Urinary bladder (tissue), 4 donors: ENCODE measurements around the gene JARID2. TPM values are rescaled to one million over a fixed set of nuclear protein-coding genes. Genes with fewer than 3 reads are reported as not detected.
A peak's percentile ranks its signal among the peaks of the same experiment; 100 is the strongest.

ENCODE experiments used
- DNase-seq: peaks from one replicate; pipeline ENCODE4 v3.0.0-alpha.2; 2015; ENCODE audit errors: extremely low spot score
- H3K27ac ChIP-seq: one replicate; pipeline ENCODE4 v1.5.1; 2013; ENCODE audit warnings: low read depth, mild to moderate bottlenecking, moderate library complexity
- H3K36me3 ChIP-seq: one replicate; pipeline ENCODE4 v1.6.1; 2013; ENCODE audit warnings: mild to moderate bottlenecking, moderate library complexity; ENCODE audit not compliant: insufficient read depth
- H3K4me1 ChIP-seq: one replicate; pipeline ENCODE4 v1.6.1; 2013; ENCODE audit warnings: mild to moderate bottlenecking, moderate library complexity; ENCODE audit not compliant: insufficient read depth
- H3K4me3 ChIP-seq: one replicate; pipeline ENCODE4 v1.5.1; 2013; ENCODE audit warnings: low read depth, low read length
- WGBS: extraction: QIAGEN DNeasy Blood & Tissue Kit; methylation state at CpG from one replicate; pipeline ENCODE4 v1.1.7; 2013; 5-methylcytosine and 5-hydroxymethylcytosine counted together
- polyA plus RNA-seq: library from polyadenylated mRNA; stranded (reverse); fragments of 200-250 nt; gene quantifications from one replicate; pipeline ENCODE4 v1.2.3, GENCODE V29; 2013
- total RNA-seq: library from RNA; depleted of rRNA; stranded (reverse); fragments of >200 nt; gene quantifications from one replicate; pipeline ENCODE4 v1.2.3, GENCODE V29; 2014
- donor health status: healthy with polysubstance abuse.
- donor health status: healthy.

JARID2 gene
- total and polyA plus RNA-seq, 2 donors, result 5.5 to 11.9 TPM

GRCh38 chr6:15364401-15365037 lies 118.7 kb downstream of the JARID2 start:
- WGBS, result 76% methylated on average over 6 of the region's 6 CpGs
- no peaks in the 10 kb centered on the region for H3K4me1 ChIP-seq
- no peak for DNase-seq
- no peaks in the 10 kb centered on the region for H3K36me3 ChIP-seq
- H3K4me3 ChIP-seq, result no peak overlapping the region
- no peak overlapping the region for H3K27ac ChIP-seq

- peak; percentile 73 for DNase-seq
- Histone ChIP-seq H3K27ac (no peak overlapping the region), H3K36me3 (no peaks in the 10 kb centered on the region), H3K4me3 (no peak overlapping the region), H3K4me1 (no peaks in the 10 kb centered on the region)
- WGBS, result 9% methylated on average over 13 of the region's 13 CpGs
Measured at GRCh38 chr6:15365273-15365687, 119.4 kb downstream of the JARID2 start.

GRCh38 chr6:15366003-15366535 lies 120.2 kb downstream of the JARID2 start:
- H3K36me3 ChIP-seq, result no peaks in the 10 kb centered on the region
- H3K4me1 ChIP-seq, result no peaks in the 10 kb centered on the region
- H3K4me3 ChIP-seq, result no peak overlapping the region
- 36% methylated on average over 6 of the region's 6 CpGs for WGBS
- H3K27ac ChIP-seq, result no peak overlapping the region
- no peak for DNase-seq

- 67% methylated on average over 2 of the region's 2 CpGs for WGBS
- no peaks in the 10 kb centered on the region for H3K4me1 ChIP-seq
Measured at GRCh38 chr6:15366879-15367278, 121.0 kb downstream of the JARID2 start.

GRCh38 chr6:15368186-15368585 lies 122.3 kb downstream of the JARID2 start:
- Histone ChIP-seq H3K4me1 (no peaks in the 10 kb centered on the region), H3K27ac (no peak overlapping the region), H3K4me3 (no peak overlapping the region), H3K36me3 (no peaks in the 10 kb centered on the region)
- DNase-seq, result no peak

More at GRCh38 chr6:15366879-15367278, 121.0 kb downstream of the JARID2 start:
- DNase-seq, result no peak
- no peaks in the 10 kb centered on the region for H3K36me3 ChIP-seq
- H3K27ac ChIP-seq, result no peak overlapping the region
- H3K4me3 ChIP-seq, result no peak overlapping the region

GRCh38 chr6:15368873-15369272 lies 123.0 kb downstream of the JARID2 start:
- DNase-seq, result no peak
- Histone ChIP-seq H3K4me3 (no peak overlapping the region), H3K4me1 (no peaks in the 10 kb centered on the region), H3K36me3 (no peaks in the 10 kb centered on the region), H3K27ac (no peak overlapping the region)
- WGBS, result 68% methylated on average over 5 of the region's 5 CpGs

- Histone ChIP-seq H3K27ac (no peak overlapping the region), H3K4me3 (no peak overlapping the region), H3K36me3 (no peaks in the 10 kb centered on the region), H3K4me1 (no peaks in the 10 kb centered on the region)
- no peak for DNase-seq
- 65% methylated on average over 4 of the region's 4 CpGs for WGBS
Measured at GRCh38 chr6:15369838-15370237, 124.0 kb downstream of the JARID2 start.

GRCh38 chr6:15370733-15371671 lies 125.1 kb downstream of the JARID2 start:
- H3K4me1 ChIP-seq, result no peaks in the 10 kb centered on the region
- no peaks in the 10 kb centered on the region for H3K36me3 ChIP-seq
- DNase-seq, result no peak
- no peak overlapping the region for H3K27ac ChIP-seq
- no peak overlapping the region for H3K4me3 ChIP-seq
- WGBS, result 70% methylated on average over 4 of the region's 4 CpGs

GRCh38 chr6:15372932-15373331 lies 127.1 kb downstream of the JARID2 start:
- WGBS, result 95% methylated on average over 2 of the region's 2 CpGs
- Histone ChIP-seq H3K4me1 (no peaks in the 10 kb centered on the region), H3K4me3 (no peak overlapping the region), H3K27ac (no peak overlapping the region), H3K36me3 (no peaks in the 10 kb centered on the region)
- no peak for DNase-seq

- no peaks in the 10 kb centered on the region for H3K36me3 ChIP-seq
- H3K27ac ChIP-seq, result no peak overlapping the region
- no peak overlapping the region for H3K4me3 ChIP-seq
- no peaks in the 10 kb centered on the region for H3K4me1 ChIP-seq
- no peak for DNase-seq
- WGBS, result 92% methylated on average over 7 of the region's 7 CpGs
Measured at GRCh38 chr6:15374119-15374518, 128.2 kb downstream of the JARID2 start.

- H3K4me3 ChIP-seq, result no peak overlapping the region
- no peak for DNase-seq
- H3K27ac ChIP-seq, result no peak overlapping the region
- WGBS, result 97% methylated on average over 2 of the region's 2 CpGs
- H3K4me1 ChIP-seq, result no peaks in the 10 kb centered on the region
- H3K36me3 ChIP-seq, result no peaks in the 10 kb centered on the region
Measured at GRCh38 chr6:15375018-15375417, 129.1 kb downstream of the JARID2 start.

- Histone ChIP-seq H3K36me3 (no peaks in the 10 kb centered on the region), H3K4me3 (no peak overlapping the region), H3K27ac (no peak overlapping the region), H3K4me1 (no peaks in the 10 kb centered on the region)
- no peak for DNase-seq
- 88% methylated on average over 4 of the region's 4 CpGs for WGBS
Measured at GRCh38 chr6:15375638-15376290, 129.9 kb downstream of the JARID2 start.

- H3K4me1 ChIP-seq, result no peaks in the 10 kb centered on the region
- no peak overlapping the region for H3K4me3 ChIP-seq
- no peak overlapping the region for H3K27ac ChIP-seq
- no peak for DNase-seq
- no peaks in the 10 kb centered on the region for H3K36me3 ChIP-seq
- 97% methylated on average over 5 of the region's 5 CpGs for WGBS
Measured at GRCh38 chr6:15376900-15377487, 131.1 kb downstream of the JARID2 start.
